ENCODE data around the gene MYOF.

DNA sequence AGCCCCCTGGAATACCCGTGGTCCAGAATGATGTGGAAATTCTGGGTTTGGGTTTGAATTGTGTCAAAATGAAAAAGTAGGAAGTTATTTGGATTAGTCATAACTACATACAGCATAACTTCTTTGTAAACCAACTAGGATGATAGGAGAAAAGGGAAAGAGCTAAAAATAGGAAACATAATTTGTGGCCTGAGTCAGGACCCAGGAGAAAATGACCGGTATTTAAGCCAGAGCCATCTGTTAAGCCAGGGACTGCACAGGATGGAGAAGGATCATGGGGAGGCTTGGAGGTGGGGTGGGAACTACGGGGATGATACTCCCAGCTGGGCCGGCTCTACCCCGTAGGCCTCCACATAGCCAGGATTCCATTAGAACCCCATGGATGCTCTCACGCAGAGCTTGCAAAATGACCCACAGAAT is 98.6 kb downstream of the MYOF start:
- TF ChIP-seq GATA2 (IDR thresholded peaks at IDR 0.05; ENCODE audit: low read depth, low read length) (no peak), GATA3 (IDR thresholded peaks at IDR 0.05; ENCODE audit: low read depth, low read length) (no peak)
